GM13977 (cell line): ENCODE results near the gene PXYLP1.

ENCODE experiments used
- DNase-seq: peaks from one replicate; pipeline ENCODE4 v3.0.0; 2012; ENCODE audit warnings: low spot score
- in situ Hi-C: fragments of 300-500 bp; cut with MboI; formaldehyde crosslinking; loops from one replicate; pipeline ENCODE4 v1.12.0; 2022; ENCODE audit warnings: low sequenced_read_pairs, low pct_unique_long_range_greater_than_20kb, mixed read lengths, inconsistent platforms; ENCODE audit not compliant: unreplicated experiment
- TF ChIP-seq, protein P1 (sequence below): IDR thresholded peaks from 2 replicates; pipeline ENCODE4 v1.5.1; 2012; ENCODE audit warnings: mild to moderate bottlenecking, control low read depth; ENCODE audit not compliant: insufficient read depth; ENCODE audit errors: extremely low read depth, missing control alignments

The PXYLP1 gene

DNA sequence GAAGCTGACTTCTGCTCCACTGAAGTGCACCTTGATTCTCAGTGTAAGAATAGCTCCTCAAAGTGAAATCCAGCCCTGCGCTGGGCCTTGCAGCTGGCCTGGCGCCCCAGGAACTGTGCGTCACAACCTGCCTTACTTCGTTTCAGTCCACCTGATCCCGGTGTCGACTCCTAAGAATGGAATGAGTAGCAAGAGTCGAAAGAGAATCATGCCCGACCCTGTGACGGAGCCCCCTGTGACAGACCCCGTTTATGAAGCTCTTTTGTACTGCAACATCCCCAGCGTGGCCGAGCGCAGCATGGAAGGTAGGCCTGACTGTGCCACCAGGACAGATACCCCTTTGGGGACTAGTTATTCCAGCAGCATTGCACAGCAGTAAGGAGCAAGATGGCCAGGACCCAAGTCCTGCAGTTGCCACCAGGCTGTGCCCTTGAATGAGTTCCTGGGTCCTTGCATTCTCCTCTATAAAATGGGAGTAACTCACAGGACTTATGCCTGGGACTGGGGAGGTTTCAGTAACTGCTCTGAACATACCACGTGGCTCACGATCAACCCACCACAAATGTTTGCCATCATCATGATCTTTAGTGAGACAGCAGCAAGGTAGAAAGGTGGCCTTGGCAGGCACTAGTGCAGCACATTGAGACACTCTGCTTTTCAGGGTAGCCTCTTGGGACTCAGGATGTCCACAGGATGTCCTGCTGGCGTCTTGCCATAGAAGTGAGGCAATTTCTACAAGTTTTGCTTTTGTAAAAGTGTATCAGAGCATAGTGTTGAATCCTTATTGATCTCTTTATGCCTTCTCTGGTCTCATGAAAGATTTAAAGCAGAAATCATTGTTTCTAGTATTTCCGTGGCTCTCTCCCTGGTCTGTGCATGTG lies 46.8 kb downstream of the PXYLP1 start:
- DNase-seq = no peak
- TF ChIP-seq, protein P1, sequence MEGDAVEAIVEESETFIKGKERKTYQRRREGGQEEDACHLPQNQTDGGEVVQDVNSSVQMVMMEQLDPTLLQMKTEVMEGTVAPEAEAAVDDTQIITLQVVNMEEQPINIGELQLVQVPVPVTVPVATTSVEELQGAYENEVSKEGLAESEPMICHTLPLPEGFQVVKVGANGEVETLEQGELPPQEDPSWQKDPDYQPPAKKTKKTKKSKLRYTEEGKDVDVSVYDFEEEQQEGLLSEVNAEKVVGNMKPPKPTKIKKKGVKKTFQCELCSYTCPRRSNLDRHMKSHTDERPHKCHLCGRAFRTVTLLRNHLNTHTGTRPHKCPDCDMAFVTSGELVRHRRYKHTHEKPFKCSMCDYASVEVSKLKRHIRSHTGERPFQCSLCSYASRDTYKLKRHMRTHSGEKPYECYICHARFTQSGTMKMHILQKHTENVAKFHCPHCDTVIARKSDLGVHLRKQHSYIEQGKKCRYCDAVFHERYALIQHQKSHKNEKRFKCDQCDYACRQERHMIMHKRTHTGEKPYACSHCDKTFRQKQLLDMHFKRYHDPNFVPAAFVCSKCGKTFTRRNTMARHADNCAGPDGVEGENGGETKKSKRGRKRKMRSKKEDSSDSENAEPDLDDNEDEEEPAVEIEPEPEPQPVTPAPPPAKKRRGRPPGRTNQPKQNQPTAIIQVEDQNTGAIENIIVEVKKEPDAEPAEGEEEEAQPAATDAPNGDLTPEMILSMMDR = no peak
- in situ Hi-C loops = no loop called here

DNA sequence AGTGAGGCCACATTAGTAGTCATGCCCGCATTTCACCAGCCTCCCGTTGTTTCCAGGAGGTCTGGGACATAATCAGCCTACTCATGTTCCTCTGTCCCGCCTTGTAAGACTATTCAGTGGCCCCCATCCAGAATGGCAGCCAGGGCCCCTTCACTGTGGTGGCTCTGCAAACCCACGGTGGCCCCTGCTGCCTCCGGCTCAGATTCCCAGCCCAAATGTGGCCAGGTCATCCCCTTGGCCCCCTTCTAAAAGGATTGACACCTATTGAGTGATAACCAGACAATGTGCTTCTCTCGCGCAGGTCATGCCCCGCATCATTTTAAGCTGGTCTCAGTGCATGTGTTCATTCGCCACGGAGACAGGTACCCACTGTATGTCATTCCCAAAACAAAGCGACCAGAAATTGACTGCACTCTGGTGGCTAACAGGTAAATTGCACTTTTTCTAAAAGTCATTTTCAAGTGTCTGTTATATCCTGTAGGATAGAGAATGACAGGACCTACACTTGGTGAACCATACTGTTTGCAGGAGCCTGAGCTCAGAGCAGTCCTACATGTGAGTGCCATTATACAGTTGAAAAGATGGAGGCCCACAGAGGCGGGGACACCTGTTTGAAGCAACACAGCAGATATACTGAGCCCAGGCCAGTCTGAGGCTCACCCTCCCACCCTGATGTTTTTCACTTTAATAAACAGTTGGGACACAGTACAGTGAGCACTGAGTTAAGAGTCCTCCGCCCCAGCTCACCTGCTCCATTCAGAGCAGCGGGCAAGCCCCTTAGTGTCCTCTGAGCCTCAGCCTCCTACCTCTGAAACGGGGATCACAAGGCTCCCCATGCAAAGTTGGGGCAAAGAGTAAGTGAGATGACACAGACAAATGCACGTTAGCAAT lies 47.7 kb downstream of the PXYLP1 start:
- DNase-seq = no peak
- in situ Hi-C loops = no loop called here
- TF ChIP-seq, protein P1 = peak; percentile 55

DNA sequence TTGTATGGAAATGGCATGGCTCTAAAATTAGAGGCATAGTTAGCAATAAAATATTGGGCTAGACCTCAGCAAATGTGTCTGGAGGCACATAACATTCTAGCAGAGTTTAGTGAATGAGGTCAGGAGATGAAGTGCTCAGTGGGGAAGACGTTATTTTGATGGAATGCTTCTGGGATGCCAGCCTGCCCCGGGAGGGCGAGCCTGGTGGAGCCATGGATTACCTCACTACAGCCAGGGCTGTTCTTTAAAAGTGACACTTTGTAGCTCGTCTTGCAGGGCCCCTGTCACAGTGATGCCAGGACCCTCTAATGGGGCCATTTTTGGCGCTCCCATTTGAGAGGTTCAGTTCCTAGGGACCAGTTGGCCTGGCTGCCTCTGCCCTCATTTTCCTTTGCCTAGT lies 48.5 kb downstream of the PXYLP1 start:
- TF ChIP-seq, protein P1 = no peak
- in situ Hi-C loops = no loop called here
- DNase-seq = no peak

DNA sequence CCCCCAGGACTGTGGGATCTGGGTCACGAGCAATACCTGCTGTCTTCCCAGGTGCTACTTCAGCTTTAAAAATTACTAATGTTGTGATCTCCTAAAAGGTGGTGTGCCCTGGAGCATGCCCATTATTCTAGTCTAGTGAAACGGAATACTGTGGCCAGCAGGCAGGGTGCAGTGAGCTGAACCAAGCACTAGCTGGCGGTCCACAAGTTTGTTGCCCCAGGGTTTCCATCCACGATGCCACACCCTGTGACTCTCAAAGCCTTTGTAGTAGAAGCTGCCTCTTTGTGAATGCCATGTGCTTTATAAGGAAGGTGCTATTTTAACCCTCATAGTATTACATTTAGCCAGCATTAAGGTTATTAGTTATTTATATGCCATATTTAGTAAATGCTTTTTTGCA lies 49.1 kb downstream of the PXYLP1 start:
- no peak for DNase-seq
- in situ Hi-C loops = no loop called here
- TF ChIP-seq, protein P1 = no peak

DNA sequence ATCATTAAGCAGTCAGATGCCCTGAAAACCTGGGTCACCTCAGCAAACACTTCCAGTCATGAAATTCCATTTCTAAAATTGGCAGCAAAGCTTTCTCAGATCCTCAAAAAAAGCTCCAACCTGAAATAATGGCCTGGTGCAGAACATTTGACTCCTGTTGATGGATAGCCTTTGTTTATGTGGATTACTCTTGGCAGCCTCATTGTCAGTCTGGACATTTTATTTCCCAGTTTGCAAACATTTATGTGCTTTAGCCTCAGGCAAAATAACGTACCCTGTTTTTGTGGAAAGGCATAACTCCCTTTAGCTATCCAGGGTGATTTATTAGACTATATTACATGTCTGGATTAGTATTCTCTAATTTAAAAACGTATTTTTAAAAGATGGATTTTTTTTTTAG lies 53.9 kb downstream of the PXYLP1 start:
- DNase-seq = no peak
- in situ Hi-C loops = no loop called here
- TF ChIP-seq, protein P1 = no peak

DNA sequence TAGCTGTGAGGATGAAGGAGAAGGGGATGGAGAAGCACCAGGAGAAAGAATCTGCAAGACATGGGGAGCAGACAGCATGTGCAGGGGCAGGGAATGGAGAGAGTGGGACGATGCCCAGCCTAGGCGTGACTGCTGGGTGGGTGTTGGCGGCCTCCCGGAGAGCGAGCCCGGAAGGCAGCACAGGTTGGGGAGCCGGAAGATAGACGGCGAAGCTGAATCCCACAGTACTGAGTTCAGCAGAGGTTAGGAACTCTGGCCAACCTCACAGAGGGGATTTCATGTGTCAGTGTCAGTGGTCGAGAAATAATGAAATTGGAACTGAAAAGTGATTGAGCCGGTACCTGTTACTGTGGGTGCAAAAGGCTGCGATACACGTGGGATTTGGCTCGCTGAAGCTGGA lies 55.2 kb downstream of the PXYLP1 start:
- in situ Hi-C loops = no loop called here
- peak; percentile 46 for DNase-seq
- TF ChIP-seq, protein P1 = no peak
